ENCODE results near the gene ASTN1. TPM values are rescaled to one million over a fixed set of nuclear protein-coding genes. Genes with fewer than 3 reads are reported as not detected.
"Not testable (repeated sequence)": the region's sequence is repeated elsewhere in the genome, so short reads cannot be mapped to it uniquely, and the experiment has no call there.

The ASTN1 gene
- total RNA-seq, 1 experiment from 2014 or later = 2.0 TPM

GRCh38 chr1:177106614-177107365 is 57.7 kb downstream of the ASTN1 start:
- DNase-seq (ENCODE audit: low read depth) = no peak

DNA sequence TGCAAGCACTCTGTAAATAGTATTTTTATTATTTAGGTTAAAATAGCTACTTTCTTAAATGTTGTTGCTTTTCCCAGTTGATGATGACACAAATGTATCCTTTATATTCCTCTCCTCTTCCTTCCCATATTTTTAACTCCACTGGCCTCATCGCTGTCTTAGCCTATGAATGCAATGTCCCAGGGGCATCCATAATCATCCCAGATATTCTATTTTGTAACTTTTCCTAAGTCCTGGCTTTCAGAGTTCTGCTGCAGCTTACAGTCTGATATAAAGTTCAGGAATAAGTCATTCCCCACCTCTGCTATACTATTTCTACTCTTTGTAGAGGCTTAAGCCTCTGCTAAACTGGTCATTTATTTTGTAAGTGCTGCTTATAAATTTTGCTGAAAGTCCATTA is 58.3 kb downstream of the ASTN1 start:
- no peak for DNase-seq (ENCODE audit: low read depth)

DNA sequence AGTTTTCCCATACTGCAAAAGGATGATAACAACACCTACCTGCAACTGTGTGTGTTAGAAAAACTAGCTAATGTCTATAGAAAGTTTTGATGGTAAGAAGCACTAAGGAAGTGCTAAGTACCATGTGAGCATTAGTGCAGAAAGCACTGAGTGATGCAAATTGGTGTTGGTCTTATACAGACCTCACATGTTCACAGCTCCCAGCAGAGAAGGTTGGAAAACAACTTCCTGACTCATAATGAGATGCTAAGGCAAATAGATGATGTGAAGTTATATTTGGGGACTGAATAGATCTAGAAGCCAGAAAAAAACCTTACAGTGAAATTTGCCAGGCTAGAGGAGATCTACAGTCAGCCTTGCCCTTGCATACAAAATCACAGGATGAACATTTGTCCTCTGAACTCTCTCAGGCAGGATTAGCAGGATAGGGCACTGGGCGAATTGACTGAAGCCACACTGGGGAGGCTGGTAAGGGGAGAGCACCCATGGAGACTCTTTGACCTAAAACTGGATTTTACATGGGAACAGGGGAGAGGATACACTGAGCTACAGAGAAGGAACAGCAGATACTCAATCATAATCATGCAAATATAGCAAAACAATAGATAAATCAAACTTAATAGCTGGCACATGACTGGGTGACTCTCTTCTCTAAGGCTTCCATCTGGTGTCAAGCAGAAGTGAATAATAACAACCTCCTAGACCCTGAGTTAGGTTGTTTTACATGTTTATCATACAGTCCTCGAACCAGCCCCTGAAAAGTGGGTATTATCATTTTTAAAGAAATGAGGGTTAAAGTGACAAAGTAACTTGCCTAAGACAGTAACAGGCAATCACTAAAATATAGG is 61.3 kb downstream of the ASTN1 start:
- no peak for DNase-seq (ENCODE audit: low read depth)

DNA sequence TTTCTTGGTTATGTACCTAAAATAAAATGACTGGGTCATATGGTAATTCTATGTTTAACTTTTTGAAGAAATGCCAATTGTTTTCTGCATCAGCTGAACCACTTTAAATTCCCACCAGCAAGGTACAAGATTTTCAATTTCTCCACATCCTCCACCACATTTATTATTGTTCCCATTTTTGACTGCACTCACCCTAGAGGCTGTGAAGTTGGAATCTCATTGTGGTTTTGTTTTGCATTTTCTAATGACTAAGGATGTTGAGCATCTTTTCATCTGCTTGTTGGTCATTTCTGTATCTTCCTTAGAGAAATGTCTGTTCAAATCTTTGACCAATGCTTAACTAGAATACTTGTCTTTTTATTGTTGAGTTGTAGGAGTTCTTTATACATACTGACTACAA is 72.5 kb downstream of the ASTN1 start:
- DNase-seq (ENCODE audit: low read depth) = no peak

DNA sequence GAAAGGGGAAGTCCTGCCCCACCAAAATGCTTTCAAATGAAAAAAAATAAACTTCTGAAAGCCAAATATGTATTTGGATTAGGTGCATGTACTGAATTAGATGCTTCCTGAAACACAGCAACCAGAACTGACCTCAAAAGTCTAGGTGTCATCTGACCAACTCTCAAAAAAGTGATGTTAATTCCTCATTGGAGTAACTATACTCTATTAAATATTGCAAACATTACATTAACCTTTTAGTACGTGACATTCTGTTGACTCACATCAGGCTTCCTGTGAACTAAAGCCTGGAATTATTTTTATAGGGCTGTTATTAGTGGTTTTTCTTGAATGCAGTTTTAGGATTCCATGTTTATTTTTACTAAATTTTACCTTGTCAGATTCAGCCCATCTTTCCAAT is 73.5 kb downstream of the ASTN1 start:
- peak; percentile 31 for DNase-seq (ENCODE audit: low read depth)

DNA sequence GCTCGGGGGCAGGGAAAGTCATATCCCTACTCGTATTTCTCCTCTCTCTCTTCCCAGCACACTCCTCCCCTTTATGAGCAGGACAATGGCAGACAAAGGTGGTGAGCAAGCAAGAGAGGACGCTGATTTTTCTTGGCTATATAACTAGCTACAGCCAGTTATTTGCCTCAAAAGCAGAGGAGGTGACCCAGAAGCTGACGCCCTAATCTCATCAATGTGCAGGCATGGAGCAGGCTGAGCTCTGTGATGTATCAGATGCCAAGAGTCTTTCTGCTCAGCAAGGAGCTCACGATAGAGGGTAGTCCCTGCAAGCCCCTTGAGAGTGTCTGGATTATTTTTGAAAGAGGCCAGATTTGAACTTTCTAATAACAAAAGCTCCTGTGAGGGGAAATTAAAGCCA is 75.5 kb downstream of the ASTN1 start:
- DNase-seq (ENCODE audit: low read depth) = no peak

DNA sequence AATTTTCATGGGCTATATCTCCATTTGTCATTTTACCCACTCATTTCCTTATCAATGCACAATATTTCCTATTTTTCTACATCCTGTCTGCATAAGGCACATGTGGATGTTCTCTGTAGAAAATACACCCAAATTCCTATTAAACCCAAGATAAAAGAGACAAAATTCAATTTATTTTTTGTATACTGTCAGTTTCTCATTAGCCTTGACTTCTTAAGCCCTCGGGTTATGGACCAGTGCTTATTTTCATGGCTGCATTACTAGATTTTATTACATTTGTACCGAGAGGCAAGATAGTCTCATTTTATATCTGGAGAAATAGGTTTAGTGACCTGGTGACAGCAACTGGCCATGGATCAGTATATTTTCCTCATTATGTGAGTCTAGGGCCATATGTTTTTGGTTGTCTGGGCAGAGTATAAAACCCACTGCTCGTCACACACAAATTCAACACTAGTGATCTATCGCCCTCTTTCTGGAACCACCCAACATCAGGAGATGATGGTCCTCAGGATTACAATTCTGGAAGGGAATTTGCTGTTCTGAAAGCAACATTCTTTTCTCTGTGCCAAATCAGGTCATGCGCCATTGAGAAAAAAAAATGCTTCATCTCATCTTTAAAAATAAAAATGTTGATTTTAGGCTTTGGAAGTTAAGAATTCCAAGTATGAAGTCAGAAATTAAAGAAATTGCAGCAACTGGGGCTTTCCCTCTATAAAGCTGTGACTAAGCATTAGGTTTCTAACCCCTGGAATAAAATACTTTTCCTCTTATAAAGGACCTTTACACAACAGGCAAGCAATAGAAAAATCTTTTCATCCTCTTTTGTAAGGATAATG is 81.4 kb downstream of the ASTN1 start:
- DNase-seq (ENCODE audit: low read depth) = peak; percentile 33

- no peak for DNase-seq (ENCODE audit: low read depth)
Observed at GRCh38 chr1:177080564-177080963, 83.9 kb downstream of the ASTN1 start.

- DNase-seq (ENCODE audit: low read depth) = peak; percentile 76
Observed at GRCh38 chr1:177077734-177078499, 86.6 kb downstream of the ASTN1 start.

GRCh38 chr1:177077006-177077405 is 87.5 kb downstream of the ASTN1 start:
- peak; percentile 63 for DNase-seq (ENCODE audit: low read depth)

DNA sequence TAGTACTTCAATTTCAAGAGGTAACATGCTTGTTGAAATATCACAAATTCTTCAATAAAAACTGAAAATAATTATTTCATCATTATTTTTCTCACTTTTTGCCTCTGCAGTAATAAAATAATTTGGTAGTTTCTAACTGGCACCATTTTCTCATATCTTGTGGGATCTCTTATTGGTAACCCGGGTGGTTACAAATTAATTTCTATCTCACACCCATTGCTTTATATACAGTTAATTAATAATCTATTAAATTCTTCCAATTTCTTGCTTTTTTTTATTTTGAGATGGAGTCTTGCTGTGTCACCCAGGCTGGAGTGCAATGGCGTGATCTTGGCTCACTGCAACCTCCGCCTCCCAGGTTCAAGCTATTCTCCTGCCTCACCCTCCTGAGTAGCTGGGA is 89.7 kb downstream of the ASTN1 start:
- not testable (repeated sequence) for DNase-seq (ENCODE audit: low read depth)

GRCh38 chr1:177069490-177069889 is 95.0 kb downstream of the ASTN1 start:
- no peak for DNase-seq (ENCODE audit: low read depth)

DNA sequence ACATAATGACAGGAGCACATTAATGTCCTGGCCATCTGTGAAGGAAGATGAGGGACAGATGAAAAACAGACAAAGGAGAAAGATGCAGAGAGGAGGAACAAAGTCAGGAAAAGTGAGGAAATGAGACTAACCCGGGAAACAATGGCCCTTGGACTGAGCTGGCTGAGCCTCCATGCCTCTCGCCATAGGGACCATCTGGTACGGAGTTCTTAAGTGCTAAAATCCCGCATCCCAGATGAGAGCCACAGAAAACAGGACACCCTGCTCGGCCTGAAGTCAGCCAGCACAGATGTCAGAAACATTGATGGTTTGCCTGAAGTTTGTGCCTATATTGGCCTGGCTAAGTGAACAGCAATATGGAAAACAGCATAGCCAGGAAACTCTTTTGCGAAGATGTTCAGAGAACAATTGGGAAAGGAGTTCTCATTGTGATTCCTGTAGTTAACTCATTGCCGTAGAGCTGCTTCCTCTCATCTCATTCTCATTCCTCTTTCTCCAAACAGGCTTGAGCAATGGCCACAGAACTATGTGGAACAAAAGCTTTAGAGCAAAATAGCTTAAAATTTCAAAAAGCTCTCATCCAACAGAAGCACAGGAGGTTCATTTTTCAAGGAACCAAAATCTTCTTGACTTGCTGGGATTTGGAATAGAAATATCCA is 96.6 kb downstream of the ASTN1 start:
- no peak for DNase-seq (ENCODE audit: low read depth)

DNA sequence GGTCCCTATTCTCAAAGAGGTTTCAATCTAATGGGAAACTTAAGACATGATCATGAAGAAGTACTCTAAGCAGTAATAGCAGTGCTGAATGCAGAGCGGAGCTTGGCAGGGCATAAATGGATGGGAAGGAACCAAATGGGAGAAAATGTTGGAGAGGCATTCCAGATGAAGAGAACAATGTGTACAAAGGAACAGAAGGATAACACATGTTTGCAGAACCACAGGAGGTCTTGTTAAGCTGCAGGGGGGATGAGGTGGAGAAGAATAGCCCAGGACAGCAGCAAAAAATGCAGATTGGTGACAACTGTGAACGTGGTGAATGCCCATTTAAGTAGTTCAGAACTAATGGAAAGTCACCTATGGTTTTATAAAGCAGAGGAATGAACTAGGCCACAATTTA is 99.1 kb downstream of the ASTN1 start:
- no peak for DNase-seq (ENCODE audit: low read depth)

DNA sequence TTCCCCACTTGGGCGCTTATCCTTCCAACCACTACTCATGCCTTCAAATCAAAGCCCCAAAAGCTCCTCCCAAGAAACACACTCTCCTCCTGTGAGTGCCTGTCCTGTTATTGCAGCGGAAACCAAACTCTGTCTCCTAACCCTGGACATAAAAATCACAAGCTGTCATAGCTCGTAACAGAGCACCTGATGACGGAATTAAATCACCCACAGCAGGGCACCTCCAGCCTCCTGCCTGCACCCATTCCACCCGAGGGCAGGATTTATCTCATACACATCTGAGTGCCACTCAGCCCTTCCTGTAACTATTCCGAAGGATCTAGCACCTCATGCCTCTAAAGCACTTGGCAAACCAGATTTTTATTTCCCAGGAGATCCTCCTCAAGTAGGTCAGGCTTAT is 100.9 kb downstream of the ASTN1 start:
- no peak for DNase-seq (ENCODE audit: low read depth)

- DNase-seq (ENCODE audit: low read depth) = no peak
Observed at GRCh38 chr1:177054542-177054941, 110.0 kb downstream of the ASTN1 start.

GRCh38 chr1:177053648-177054047 is 110.9 kb downstream of the ASTN1 start:
- DNase-seq (ENCODE audit: low read depth) = no peak

- no peak for DNase-seq (ENCODE audit: low read depth)
Observed at GRCh38 chr1:177048314-177049069, 116.0 kb downstream of the ASTN1 start.

DNA sequence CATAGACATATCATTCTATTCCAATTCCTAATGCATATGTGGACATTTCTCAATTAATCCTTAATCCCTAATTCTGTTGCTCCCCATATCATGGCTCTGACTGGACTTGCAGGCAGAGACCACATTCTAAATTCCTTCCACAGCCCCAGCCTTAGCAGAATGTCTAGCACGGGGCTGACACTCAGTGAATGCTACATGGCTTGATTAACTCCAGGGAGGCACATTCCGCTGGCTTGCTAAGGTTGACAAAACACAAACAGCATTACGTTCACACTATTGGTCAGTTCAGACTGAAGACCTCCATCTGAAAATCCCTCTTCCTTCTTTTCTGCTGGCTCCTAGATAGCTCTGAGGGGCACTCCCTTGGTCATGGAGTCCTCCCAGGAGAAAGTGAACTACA is 119.4 kb downstream of the ASTN1 start:
- DNase-seq (ENCODE audit: low read depth) = no peak

- no peak for DNase-seq (ENCODE audit: low read depth)
Observed at GRCh38 chr1:177044390-177044789, 120.1 kb downstream of the ASTN1 start.

All from Daoy (cell line).